ENCODE measurements around the gene MCM9. TPM values are rescaled to one million over a fixed set of nuclear protein-coding genes. Genes with fewer than 3 reads are reported as not detected.
A peak's percentile ranks its signal among the peaks of the same experiment; 100 is the strongest.

The MCM9 gene
- polyA plus RNA-seq, 2 of the 4 experiments (the other 2 are of a cell fraction) = 5.1 to 5.4 TPM

DNA sequence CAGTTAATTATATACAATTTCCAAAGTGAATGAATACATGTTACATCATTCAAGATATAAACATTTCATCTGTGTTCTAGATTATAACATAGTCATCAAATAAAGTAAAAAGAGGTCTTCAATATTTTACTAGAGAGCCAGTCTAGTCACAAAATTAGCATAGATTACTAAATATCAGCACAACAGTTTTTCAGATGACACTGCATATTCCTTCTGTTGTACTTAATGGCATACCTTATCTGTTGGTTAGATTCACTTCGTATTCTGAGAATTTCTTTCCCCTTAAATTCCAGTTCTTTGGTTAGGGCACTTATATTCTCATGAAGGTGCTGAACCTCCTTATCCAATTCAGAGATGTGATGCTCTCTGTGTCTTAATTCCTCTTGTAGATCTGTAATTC lies 39.8 kb upstream of the MCM9 start:
- Histone ChIP-seq H3K9me3 (no peaks in the 10 kb centered on the region), H3K4me3 (no peak overlapping the region), H3K27ac (no peak overlapping the region), H3K4me1 (no peaks in the 10 kb centered on the region), H3K4me2 (no peak overlapping the region)
- ChIA-PET CTCF (interaction anchor here (0.9 kb wide), 1 partner anchor 136 kb away, joined by 3 read pairs; no protein-coding TSS in a partner anchor), POLR2A (no interaction called here)
- FAIRE-seq (no peak), DNase-seq (ENCODE audit: low read depth in 1 of 2, low spot score in 1 of 2) (no peak), ATAC-seq (no peak)
- TF ChIP-seq, protein P1, sequence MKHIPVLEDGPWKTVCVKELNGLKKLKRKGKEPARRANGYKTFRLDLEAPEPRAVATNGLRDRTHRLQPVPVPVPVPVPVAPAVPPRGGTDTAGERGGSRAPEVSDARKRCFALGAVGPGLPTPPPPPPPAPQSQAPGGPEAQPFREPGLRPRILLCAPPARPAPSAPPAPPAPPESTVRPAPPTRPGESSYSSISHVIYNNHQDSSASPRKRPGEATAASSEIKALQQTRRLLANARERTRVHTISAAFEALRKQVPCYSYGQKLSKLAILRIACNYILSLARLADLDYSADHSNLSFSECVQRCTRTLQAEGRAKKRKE (CRISPR knock-in tag; IDR thresholded peaks at IDR 0.05; ENCODE audit: low read depth) = no peak
- TF ChIP-seq MAFK (IDR thresholded peaks at IDR 0.05; ENCODE audit: partially characterized antibody) (peak; percentile 37), BHLHE40 (IDR thresholded peaks at IDR 0.05; ENCODE audit: low read depth, low read length) (no peak)
- TF ChIP-seq, protein P2, sequence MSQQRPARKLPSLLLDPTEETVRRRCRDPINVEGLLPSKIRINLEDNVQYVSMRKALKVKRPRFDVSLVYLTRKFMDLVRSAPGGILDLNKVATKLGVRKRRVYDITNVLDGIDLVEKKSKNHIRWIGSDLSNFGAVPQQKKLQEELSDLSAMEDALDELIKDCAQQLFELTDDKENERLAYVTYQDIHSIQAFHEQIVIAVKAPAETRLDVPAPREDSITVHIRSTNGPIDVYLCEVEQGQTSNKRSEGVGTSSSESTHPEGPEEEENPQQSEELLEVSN (IDR thresholded peaks at IDR 0.05; ENCODE audit: borderline replicate concordance, low read depth) = no peak
- WGBS (ENCODE audit: missing lambda C conversion rate) = 17% methylated on average over 1 of the region's 1 CpG

DNA sequence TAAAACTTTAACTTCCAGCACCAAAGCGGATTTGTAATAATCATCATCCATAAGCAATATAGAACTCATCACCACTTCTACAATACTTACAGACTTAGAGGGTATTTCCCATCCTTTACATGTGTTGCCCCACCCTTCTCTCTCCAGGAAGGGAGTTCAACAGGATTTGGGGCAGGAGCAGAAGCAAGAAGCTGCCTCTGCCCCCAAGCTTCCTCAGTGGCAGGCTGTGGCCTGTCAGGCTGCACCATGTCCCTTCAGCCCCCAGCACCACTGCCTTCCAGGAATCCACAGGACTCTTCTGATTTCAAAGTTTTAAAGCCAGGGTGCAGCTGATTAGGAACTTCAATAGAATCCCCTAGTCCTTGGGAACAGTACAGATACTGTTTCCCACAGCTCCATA lies 36.7 kb upstream of the MCM9 start:
- Histone ChIP-seq H3K9me3 (no peaks in the 10 kb centered on the region), H3K4me3 (no peak overlapping the region), H3K27ac (no peak overlapping the region), H3K4me2 (no peak overlapping the region), H3K4me1 (no peaks in the 10 kb centered on the region)
- DNase-seq (ENCODE audit: low read depth in 1 of 2, low spot score in 1 of 2) (no peak), FAIRE-seq (no peak), ATAC-seq (no peak)
- no peak for TF ChIP-seq HOXB5 (CRISPR knock-in tag; IDR thresholded peaks at IDR 0.05)
- WGBS (ENCODE audit: missing lambda C conversion rate) = 91% methylated on average over 1 of the region's 1 CpG
- ChIA-PET CTCF (interaction anchor here (0.8 to 6.2 kb wide), 2 partner anchors 41 to 140 kb away, joined by 3 to 36 read pairs; no protein-coding TSS in a partner anchor), POLR2A (no interaction called here)

DNA sequence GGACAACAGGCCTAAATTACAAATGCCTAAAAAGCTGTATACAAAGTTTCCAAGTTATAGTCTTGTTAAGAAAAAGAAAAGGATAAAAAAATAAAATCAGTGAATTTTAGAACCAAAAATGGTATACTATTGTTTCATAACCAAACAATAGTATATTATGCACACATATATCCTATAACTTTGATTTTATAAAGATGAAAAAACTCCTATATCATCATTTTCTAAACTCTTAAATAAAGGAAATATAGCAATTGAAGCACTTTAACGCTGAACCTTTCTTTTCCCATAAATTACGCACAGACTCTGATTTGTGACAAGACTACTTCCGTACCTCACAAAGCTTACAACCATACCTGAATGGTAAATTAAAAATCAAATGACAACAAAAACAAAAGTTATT lies 35.9 kb upstream of the MCM9 start:
- Histone ChIP-seq H3K9me3 (no peaks in the 10 kb centered on the region), H3K4me2 (no peak overlapping the region), H3K4me3 (no peak overlapping the region), H3K4me1 (no peaks in the 10 kb centered on the region), H3K27ac (no peak overlapping the region)
- no peak for DNase-seq (ENCODE audit: low read depth in 1 of 2, low spot score in 1 of 2)
- CTCF ChIA-PET = interaction anchor here (0.6 to 6.2 kb wide), 2 partner anchors 11 to 140 kb away, joined by 3 to 36 read pairs; no protein-coding TSS in a partner anchor
- POLR2A ChIA-PET = no interaction called here
- FAIRE-seq = no peak
- ATAC-seq = no peak
- TF ChIP-seq CBX2 (IDR thresholded peaks at IDR 0.05; ENCODE audit: borderline replicate concordance, low read depth) (no peak), MAFK (IDR thresholded peaks at IDR 0.05; ENCODE audit: partially characterized antibody) (peak; percentile 31)
- TF ChIP-seq, protein P1 (CRISPR knock-in tag; IDR thresholded peaks at IDR 0.05; ENCODE audit: low read depth) = no peak
- 76% methylated on average over 3 of the region's 3 CpGs for WGBS (ENCODE audit: missing lambda C conversion rate)

DNA sequence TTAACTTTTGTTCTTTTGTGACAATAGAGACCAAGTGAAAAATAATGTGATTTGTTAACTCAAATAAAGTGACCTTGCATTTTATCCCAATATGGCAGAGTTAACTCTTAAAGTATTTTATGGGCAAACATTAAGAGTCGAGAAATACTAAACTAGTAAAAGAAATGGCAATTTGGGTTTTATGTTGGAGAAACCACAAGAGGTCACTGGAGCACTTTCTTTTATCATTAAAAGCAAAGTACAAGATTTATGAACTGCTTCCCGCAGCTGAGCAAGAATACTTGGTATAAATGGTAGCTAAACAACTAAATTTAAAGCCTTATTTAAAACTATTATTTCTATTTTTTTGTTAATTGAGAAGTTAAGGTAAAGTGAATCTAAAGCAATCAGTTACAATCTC lies 33.5 kb upstream of the MCM9 start:
- Histone ChIP-seq H3K4me1 (no peaks in the 10 kb centered on the region), H3K4me2 (no peak overlapping the region), H3K9me3 (no peaks in the 10 kb centered on the region), H3K4me3 (no peak overlapping the region), H3K27ac (no peak overlapping the region)
- DNase-seq (ENCODE audit: low read depth in 1 of 2, low spot score in 1 of 2) (peak in 1 of 2 experiments; percentile 20), FAIRE-seq (no peak), ATAC-seq (no peak)
- ChIA-PET CTCF (interaction anchor here (0.6 to 6.2 kb wide), 5 partner anchors 10 to 161 kb away, joined by 3 to 36 read pairs (median 3); no protein-coding TSS in a partner anchor), POLR2A (no interaction called here)
- TF ChIP-seq, protein P3, sequence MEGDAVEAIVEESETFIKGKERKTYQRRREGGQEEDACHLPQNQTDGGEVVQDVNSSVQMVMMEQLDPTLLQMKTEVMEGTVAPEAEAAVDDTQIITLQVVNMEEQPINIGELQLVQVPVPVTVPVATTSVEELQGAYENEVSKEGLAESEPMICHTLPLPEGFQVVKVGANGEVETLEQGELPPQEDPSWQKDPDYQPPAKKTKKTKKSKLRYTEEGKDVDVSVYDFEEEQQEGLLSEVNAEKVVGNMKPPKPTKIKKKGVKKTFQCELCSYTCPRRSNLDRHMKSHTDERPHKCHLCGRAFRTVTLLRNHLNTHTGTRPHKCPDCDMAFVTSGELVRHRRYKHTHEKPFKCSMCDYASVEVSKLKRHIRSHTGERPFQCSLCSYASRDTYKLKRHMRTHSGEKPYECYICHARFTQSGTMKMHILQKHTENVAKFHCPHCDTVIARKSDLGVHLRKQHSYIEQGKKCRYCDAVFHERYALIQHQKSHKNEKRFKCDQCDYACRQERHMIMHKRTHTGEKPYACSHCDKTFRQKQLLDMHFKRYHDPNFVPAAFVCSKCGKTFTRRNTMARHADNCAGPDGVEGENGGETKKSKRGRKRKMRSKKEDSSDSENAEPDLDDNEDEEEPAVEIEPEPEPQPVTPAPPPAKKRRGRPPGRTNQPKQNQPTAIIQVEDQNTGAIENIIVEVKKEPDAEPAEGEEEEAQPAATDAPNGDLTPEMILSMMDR (IDR thresholded peaks at IDR 0.05) = peak; percentile 37
- TF ChIP-seq FOSL2 (IDR thresholded peaks at IDR 0.05) (no peak), FOSL2 (CRISPR knock-in tag; IDR thresholded peaks at IDR 0.05) (no peak), HOXB13 (CRISPR knock-in tag; IDR thresholded peaks at IDR 0.05; ENCODE audit: low read depth) (no peak), EHF (CRISPR knock-in tag; IDR thresholded peaks at IDR 0.05) (no peak), HDAC2 (IDR thresholded peaks at IDR 0.05) (no peak), POLR2AphosphoS2 (conservative IDR thresholded peaks at IDR 0.05; ENCODE audit: low read length) (no peak), HOXA7 (CRISPR knock-in tag; IDR thresholded peaks at IDR 0.05) (no peak), ZC3H11A (IDR thresholded peaks at IDR 0.05) (no peak), ESRRA (IDR thresholded peaks at IDR 0.05; ENCODE audit: borderline replicate concordance, low read length) (no peak), RAD21 (conservative IDR thresholded peaks at IDR 0.05 in 1 of 2, IDR thresholded peaks at IDR 0.05 in 1 of 2) (peak; percentile 48 to 53), JUN (IDR thresholded peaks at IDR 0.05) (no peak), SMC3 (IDR thresholded peaks at IDR 0.05) (peak; percentile 32; the same call in 1 of the 3 replicates), GATA3 (IDR thresholded peaks at IDR 0.05; ENCODE audit: borderline replicate concordance) (no peak), CEBPB (IDR thresholded peaks at IDR 0.05) (no peak)
- TF ChIP-seq, protein P4, sequence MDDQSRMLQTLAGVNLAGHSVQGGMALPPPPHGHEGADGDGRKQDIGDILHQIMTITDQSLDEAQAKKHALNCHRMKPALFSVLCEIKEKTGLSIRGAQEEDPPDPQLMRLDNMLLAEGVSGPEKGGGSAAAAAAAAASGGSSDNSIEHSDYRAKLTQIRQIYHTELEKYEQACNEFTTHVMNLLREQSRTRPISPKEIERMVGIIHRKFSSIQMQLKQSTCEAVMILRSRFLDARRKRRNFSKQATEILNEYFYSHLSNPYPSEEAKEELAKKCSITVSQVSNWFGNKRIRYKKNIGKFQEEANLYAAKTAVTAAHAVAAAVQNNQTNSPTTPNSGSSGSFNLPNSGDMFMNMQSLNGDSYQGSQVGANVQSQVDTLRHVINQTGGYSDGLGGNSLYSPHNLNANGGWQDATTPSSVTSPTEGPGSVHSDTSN (IDR thresholded peaks at IDR 0.05) = no peak
- TF ChIP-seq, protein P5, sequence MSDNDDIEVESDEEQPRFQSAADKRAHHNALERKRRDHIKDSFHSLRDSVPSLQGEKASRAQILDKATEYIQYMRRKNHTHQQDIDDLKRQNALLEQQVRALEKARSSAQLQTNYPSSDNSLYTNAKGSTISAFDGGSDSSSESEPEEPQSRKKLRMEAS (IDR thresholded peaks at IDR 0.05) = no peak
- WGBS (ENCODE audit: missing lambda C conversion rate) = 16% methylated on average over 2 of the region's 2 CpGs

All from A549 (cell line).